Panc1 (cell line): Measurements from ENCODE around the gene LIPI. TPM values are rescaled to one million over a fixed set of nuclear protein-coding genes. Genes with fewer than 3 reads are reported as not detected.

Experiments used
- ATAC-seq: fragments of 200-7000 bp; cut with Tn5 transposase; 2 replicates; pipeline ENCODE4 v1.9.1; 2020; ENCODE audit warnings: mild to moderate bottlenecking, moderate library complexity
- BruUV-seq: library from RNA; stranded (reverse); fragments of 400-500 nt; replicated peaks from 2 replicates; lab custom pipeline; 2021; lab: Mats Ljungman, UMichigan
- CTCF ChIA-PET: fragments of 300-600 bp; sonication (Branson Sonifier 250); formaldehyde crosslinking; loops from one replicate; lab custom pipeline; 2022; ENCODE audit warnings: antibody characterized with exemption; lab: Charles Lee
- POLR2A ChIA-PET: fragments of 300-600 bp; sonication (Branson Sonifier 250); formaldehyde crosslinking; loops from one replicate; lab custom pipeline; 2022; ENCODE audit warnings: antibody characterized with exemption; lab: Charles Lee
- DNase-seq: peaks from one replicate; pipeline ENCODE4 v3.0.0-alpha.2; 2010; ENCODE audit warnings: low read depth, low spot score
- H3K27ac ChIP-seq: 2 replicates; pipeline ENCODE4 v1.5.1; 2011; ENCODE audit warnings: mild to moderate bottlenecking, low read length, inconsistent platforms
- H3K27me3 ChIP-seq: fragments of 200-500 bp; sonication (Bioruptor generic); 2 replicates; pipeline ENCODE4 v1.6.0; 2014; ENCODE audit warnings: low read length, inconsistent platforms; ENCODE audit not compliant: control insufficient read depth, insufficient read depth
- H3K36me3 ChIP-seq: fragments of 200-500 bp; sonication (Bioruptor generic); 2 replicates; pipeline ENCODE4 v1.5.1; 2014; ENCODE audit warnings: inconsistent platforms, mild to moderate bottlenecking, low read length, moderate library complexity; ENCODE audit not compliant: control insufficient read depth, insufficient read depth
- H3K4me1 ChIP-seq: 2 replicates; pipeline ENCODE4 v1.5.1; 2011; ENCODE audit warnings: inconsistent platforms, mild to moderate bottlenecking, low read length, moderate library complexity; ENCODE audit not compliant: control insufficient read depth, insufficient read depth
- H3K4me3 ChIP-seq, 2 experiments: 2 replicates each; pipeline ENCODE4 v1.5.1; 2011 to 2012; ENCODE audit warnings: low read depth in 2 of 2, low read length in 2 of 2, mild to moderate bottlenecking in 2 of 2, inconsistent platforms in 1 of 2, moderate library complexity in 1 of 2
- H3K9me3 ChIP-seq: fragments of 200-500 bp; sonication (Bioruptor generic); 2 replicates; pipeline ENCODE4 v1.5.1; 2014; ENCODE audit warnings: low read depth, mild to moderate bottlenecking, inconsistent platforms, low read length, moderate library complexity; ENCODE audit not compliant: control insufficient read depth, insufficient read depth
- POLR2AphosphoS5 ChIP-seq: IDR thresholded peaks from 2 replicates; pipeline ENCODE4 v1.6.1; 2012; ENCODE audit warnings: mild to moderate bottlenecking, low read depth, low read length, moderate library complexity
- SIN3A ChIP-seq: IDR thresholded peaks from 2 replicates; pipeline ENCODE4 v1.6.1; 2012; ENCODE audit warnings: low read depth, mild to moderate bottlenecking, low read length, moderate library complexity, borderline replicate concordance; ENCODE audit not compliant: insufficient read depth
- TCF7L2 ChIP-seq: IDR thresholded peaks from 2 replicates; pipeline ENCODE4 v1.6.1; 2011; ENCODE audit warnings: mild to moderate bottlenecking, low read depth, low read length, inconsistent platforms
- in situ Hi-C: cut with HindIII; loops from 2 replicates; pipeline ENCODE4 v1.10.0; 2016; ENCODE audit warnings: low sequenced_read_pairs, low pct_unique_long_range_greater_than_20kb
- intact Hi-C: fragments of 100-400 bp; cut with micrococcal nuclease; formaldehyde crosslinking; loops from one replicate; pipeline ENCODE4 v1.10.0; 2022; ENCODE audit not compliant: unreplicated experiment
- total RNA-seq: library from RNA; stranded (reverse); gene quantifications from one replicate; pipeline ENCODE4 v1.2.1, GENCODE V29; 2021; ENCODE audit not compliant: unreplicated experiment
- TF ChIP-seq, protein P1 (sequence below), 2 experiments: IDR thresholded peaks; 2 replicates each; pipeline ENCODE4 v1.6.1; 2011 to 2012; ENCODE audit warnings: low read depth in 2 of 2, control low read depth in 1 of 2, low read length in 1 of 2, mild to moderate bottlenecking in 1 of 2, moderate library complexity in 1 of 2; ENCODE audit not compliant: insufficient read depth in 1 of 2
- TF ChIP-seq, protein P2 (sequence below): fragments of 450-650 bp; IDR thresholded peaks from 2 replicates; pipeline ENCODE4 v1.5.1; 2017; ENCODE audit warnings: mild to moderate bottlenecking

LIPI gene
- total RNA-seq, 1 experiment from 2014 or later: not detected

DNA sequence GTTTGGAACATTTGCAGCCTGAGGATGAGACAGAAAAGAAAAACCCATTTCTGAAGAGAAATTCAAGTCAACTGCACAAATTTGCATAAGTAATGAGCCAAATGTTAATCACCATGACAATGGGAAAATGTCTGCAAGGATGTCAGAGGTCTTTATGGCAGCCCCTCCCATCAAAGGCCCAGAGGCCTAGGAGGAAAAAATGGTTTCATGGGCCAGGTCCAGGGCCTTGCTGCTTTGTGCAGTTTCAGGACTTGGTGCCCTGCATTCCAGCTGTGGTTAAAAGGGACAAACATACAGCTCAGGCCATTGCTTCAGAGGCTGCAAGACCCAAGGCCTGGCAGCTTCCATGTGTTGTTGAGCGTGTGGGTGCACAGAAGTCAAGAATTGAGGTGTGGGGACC lies 18.6 kb upstream of the LIPI start:
- ATAC-seq: no peak
- Histone ChIP-seq H3K36me3 (no peaks in the 10 kb centered on the region), H3K27ac (no peak overlapping the region), H3K4me1 (no peaks in the 10 kb centered on the region), H3K4me3 (no peak overlapping the region), H3K9me3 (no peaks in the 10 kb centered on the region), H3K27me3 (no peaks in the 10 kb centered on the region)
- no peak for DNase-seq
- in situ Hi-C loops (no loop called here), intact Hi-C loops (no loop called here)
- ChIA-PET CTCF (no interaction called here), POLR2A (no interaction called here)
- BruUV-seq: no TSS peak
- TF ChIP-seq SIN3A (no peak), TCF7L2 (no peak), POLR2AphosphoS5 (no peak)
- TF ChIP-seq, protein P1, sequence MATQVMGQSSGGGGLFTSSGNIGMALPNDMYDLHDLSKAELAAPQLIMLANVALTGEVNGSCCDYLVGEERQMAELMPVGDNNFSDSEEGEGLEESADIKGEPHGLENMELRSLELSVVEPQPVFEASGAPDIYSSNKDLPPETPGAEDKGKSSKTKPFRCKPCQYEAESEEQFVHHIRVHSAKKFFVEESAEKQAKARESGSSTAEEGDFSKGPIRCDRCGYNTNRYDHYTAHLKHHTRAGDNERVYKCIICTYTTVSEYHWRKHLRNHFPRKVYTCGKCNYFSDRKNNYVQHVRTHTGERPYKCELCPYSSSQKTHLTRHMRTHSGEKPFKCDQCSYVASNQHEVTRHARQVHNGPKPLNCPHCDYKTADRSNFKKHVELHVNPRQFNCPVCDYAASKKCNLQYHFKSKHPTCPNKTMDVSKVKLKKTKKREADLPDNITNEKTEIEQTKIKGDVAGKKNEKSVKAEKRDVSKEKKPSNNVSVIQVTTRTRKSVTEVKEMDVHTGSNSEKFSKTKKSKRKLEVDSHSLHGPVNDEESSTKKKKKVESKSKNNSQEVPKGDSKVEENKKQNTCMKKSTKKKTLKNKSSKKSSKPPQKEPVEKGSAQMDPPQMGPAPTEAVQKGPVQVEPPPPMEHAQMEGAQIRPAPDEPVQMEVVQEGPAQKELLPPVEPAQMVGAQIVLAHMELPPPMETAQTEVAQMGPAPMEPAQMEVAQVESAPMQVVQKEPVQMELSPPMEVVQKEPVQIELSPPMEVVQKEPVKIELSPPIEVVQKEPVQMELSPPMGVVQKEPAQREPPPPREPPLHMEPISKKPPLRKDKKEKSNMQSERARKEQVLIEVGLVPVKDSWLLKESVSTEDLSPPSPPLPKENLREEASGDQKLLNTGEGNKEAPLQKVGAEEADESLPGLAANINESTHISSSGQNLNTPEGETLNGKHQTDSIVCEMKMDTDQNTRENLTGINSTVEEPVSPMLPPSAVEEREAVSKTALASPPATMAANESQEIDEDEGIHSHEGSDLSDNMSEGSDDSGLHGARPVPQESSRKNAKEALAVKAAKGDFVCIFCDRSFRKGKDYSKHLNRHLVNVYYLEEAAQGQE (IDR thresholded peaks at IDR 0.05; ENCODE audit: insufficient read depth in 1 of 2, low read depth in 2 of 2, low read length in 1 of 2): no peak

DNA sequence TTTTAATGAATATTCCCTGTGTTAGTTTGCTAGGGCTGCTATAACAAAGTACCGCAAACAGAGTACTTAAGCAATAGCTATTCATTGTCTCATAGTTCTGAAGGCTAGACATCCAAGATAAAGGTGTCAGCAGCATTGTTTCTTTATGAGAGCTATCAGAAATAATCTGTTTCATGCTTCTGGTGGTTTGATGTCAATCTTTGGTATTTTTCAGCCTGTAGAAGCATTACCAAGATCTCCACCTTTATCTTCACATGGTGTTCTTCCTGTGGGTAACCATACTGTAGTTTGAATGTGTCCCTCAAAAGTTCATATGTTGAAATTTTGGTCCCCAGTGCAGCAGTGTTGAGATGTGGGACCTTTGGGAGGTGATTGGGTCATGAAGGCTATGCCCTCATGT lies 12.6 kb upstream of the LIPI start:
- no peak overlapping the region for H3K4me3 ChIP-seq
- ChIA-PET CTCF (no interaction called here), POLR2A (no interaction called here)
- TF ChIP-seq, protein P1 (IDR thresholded peaks at IDR 0.05; ENCODE audit: insufficient read depth in 1 of 2, low read depth in 2 of 2, low read length in 1 of 2): no peak
- no peak for TF ChIP-seq TCF7L2
- no peak for TF ChIP-seq SIN3A
- no peak for TF ChIP-seq POLR2AphosphoS5
- TF ChIP-seq, protein P2, sequence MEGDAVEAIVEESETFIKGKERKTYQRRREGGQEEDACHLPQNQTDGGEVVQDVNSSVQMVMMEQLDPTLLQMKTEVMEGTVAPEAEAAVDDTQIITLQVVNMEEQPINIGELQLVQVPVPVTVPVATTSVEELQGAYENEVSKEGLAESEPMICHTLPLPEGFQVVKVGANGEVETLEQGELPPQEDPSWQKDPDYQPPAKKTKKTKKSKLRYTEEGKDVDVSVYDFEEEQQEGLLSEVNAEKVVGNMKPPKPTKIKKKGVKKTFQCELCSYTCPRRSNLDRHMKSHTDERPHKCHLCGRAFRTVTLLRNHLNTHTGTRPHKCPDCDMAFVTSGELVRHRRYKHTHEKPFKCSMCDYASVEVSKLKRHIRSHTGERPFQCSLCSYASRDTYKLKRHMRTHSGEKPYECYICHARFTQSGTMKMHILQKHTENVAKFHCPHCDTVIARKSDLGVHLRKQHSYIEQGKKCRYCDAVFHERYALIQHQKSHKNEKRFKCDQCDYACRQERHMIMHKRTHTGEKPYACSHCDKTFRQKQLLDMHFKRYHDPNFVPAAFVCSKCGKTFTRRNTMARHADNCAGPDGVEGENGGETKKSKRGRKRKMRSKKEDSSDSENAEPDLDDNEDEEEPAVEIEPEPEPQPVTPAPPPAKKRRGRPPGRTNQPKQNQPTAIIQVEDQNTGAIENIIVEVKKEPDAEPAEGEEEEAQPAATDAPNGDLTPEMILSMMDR: no peak
- BruUV-seq: no TSS peak
- no peaks in the 10 kb centered on the region for H3K9me3 ChIP-seq
- no peak overlapping the region for H3K27ac ChIP-seq
- no peak for DNase-seq
- H3K4me1 ChIP-seq: no peaks in the 10 kb centered on the region
- no peaks in the 10 kb centered on the region for H3K36me3 ChIP-seq
- intact Hi-C loops: no loop called here
- in situ Hi-C loops: no loop called here
- no peak for ATAC-seq
- H3K27me3 ChIP-seq: no peaks in the 10 kb centered on the region
